H1 (cell line): ENCODE measurements around the gene SLC22A3. TPM values are rescaled to one million over a fixed set of nuclear protein-coding genes. Genes with fewer than 3 reads are reported as not detected.

Source experiments
- CTCF ChIA-PET: fragments of 300-600 bp; sonication (Branson Sonifier 250); formaldehyde crosslinking; loops from one replicate; lab custom pipeline; 2021; ENCODE audit not compliant: partially characterized antibody; lab: Charles Lee
- POLR2A ChIA-PET: fragments of 300-600 bp; sonication (Branson Sonifier 250); formaldehyde crosslinking; loops from one replicate; lab custom pipeline; 2021; ENCODE audit warnings: inconsistent platforms; ENCODE audit not compliant: partially characterized antibody; lab: Charles Lee
- DNase-seq, 2 experiments: peaks; one replicate each; pipeline versions ENCODE4 v3.0.0 to v3.0.0-alpha.2; 2010 to 2022; ENCODE audit warnings: low spot score in 2 of 2, low read depth in 1 of 2, mixed read lengths in 1 of 2
- FAIRE-seq: peaks from 2 replicates; lab custom pipeline; 2011; peaks lifted over from hg19 to GRCh38; lab: Jason Lieb, UNC
- H2AFZ ChIP-seq: 2 replicates; pipeline ENCODE4 v1.8.1; 2012; ENCODE audit warnings: low read length, inconsistent platforms
- H2AK5ac ChIP-seq: 2 replicates; pipeline ENCODE4 v1.6.1; 2013; ENCODE audit warnings: low read depth, low read length
- H2BK120ac ChIP-seq: replicated peaks from 2 replicates; pipeline ENCODE3; 2013; ENCODE audit warnings: low read depth, low read length, inconsistent platforms
- H2BK12ac ChIP-seq: 2 replicates; pipeline ENCODE4 v1.6.1; 2013; ENCODE audit warnings: low read depth, low read length
- H2BK15ac ChIP-seq: 2 replicates; pipeline ENCODE4 v1.6.1; 2013; ENCODE audit warnings: low read length
- H2BK20ac ChIP-seq: 2 replicates; pipeline ENCODE4 v1.6.1; 2013; ENCODE audit warnings: low read length
- H2BK5ac ChIP-seq: 2 replicates; pipeline ENCODE4 v1.6.1; 2013; ENCODE audit warnings: low read depth, low read length
- H3K14ac ChIP-seq: 2 replicates; pipeline ENCODE4 v1.6.1; 2013; ENCODE audit warnings: inconsistent platforms; ENCODE audit not compliant: insufficient read length
- H3K18ac ChIP-seq: 2 replicates; pipeline ENCODE4 v1.6.1; 2013; ENCODE audit warnings: low read length; ENCODE audit errors: extremely low read depth
- H3K23ac ChIP-seq: 2 replicates; pipeline ENCODE4 v1.6.1; 2013; ENCODE audit warnings: inconsistent platforms; ENCODE audit not compliant: insufficient read length
- H3K23me2 ChIP-seq: 2 replicates; pipeline ENCODE4 v1.6.1; 2013; ENCODE audit warnings: low read depth, low read length
- H3K27ac ChIP-seq: 2 replicates; pipeline ENCODE4 v1.6.1; 2011; ENCODE audit warnings: low read depth, low read length, inconsistent platforms
- H3K27me3 ChIP-seq, 4 experiments: replicated peaks in 1 of 4; 1 replicate in 1 of 4; 2 replicates in 3 of 4; pipeline versions ENCODE4 v1.6.1 to v1.8.1; 2011 to 2013; ENCODE audit warnings: low read length in 3 of 4, mild to moderate bottlenecking in 3 of 4, inconsistent platforms in 2 of 4, mixed read lengths in 2 of 4, moderate library complexity in 1 of 4; ENCODE audit not compliant: control insufficient read depth in 3 of 4, insufficient read depth in 3 of 4; ENCODE audit errors: extremely low read depth in 1 of 4
- H3K36me3 ChIP-seq, 4 experiments: 2 replicates each; pipeline versions ENCODE4 v1.6.1 to v1.8.1; 2011 to 2013; ENCODE audit warnings: mild to moderate bottlenecking in 4 of 4, low read length in 3 of 4, moderate library complexity in 2 of 4, control low read depth in 1 of 4, inconsistent platforms in 1 of 4; ENCODE audit not compliant: insufficient read depth in 4 of 4, control insufficient read depth in 2 of 4
- H3K4ac ChIP-seq: replicated peaks from 2 replicates; pipeline ENCODE3; 2013; ENCODE audit warnings: low read length, low read depth, mixed read lengths, inconsistent platforms; ENCODE audit not compliant: insufficient read length
- H3K4me1 ChIP-seq, 4 experiments: replicated peaks in 1 of 4; 1 replicate in 1 of 4; 2 replicates in 3 of 4; pipeline versions ENCODE4 v1.6.1 to v1.8.1; 2011 to 2013; ENCODE audit warnings: low read length in 3 of 4, inconsistent platforms in 2 of 4, mixed read lengths in 1 of 4; ENCODE audit not compliant: insufficient read depth in 4 of 4, control insufficient read depth in 3 of 4
- H3K4me2 ChIP-seq, 2 experiments: 2 replicates each; pipeline versions ENCODE4 v1.6.1 to v1.8.1; 2011 to 2013; ENCODE audit warnings: low read depth in 2 of 2, low read length in 2 of 2, control low read depth in 1 of 2, inconsistent platforms in 1 of 2, mild to moderate bottlenecking in 1 of 2; ENCODE audit not compliant: insufficient read depth in 1 of 2
- H3K4me3 ChIP-seq, 4 experiments: fragments of 200-600, 300-600 bp in 1 of 4; sonication (generic), shearing (Covaris generic), sonication (Bioruptor Twin) in 1 of 4; 2 replicates each; pipeline versions ENCODE4 v1.5.1 to v1.8.1; 2011 to 2016; ENCODE audit warnings: low read length in 4 of 4, low read depth in 3 of 4, control low read depth in 2 of 4, inconsistent platforms in 2 of 4, mild to moderate bottlenecking in 2 of 4, mixed read lengths in 1 of 4, moderate library complexity in 1 of 4; ENCODE audit not compliant: insufficient read depth in 2 of 4; ENCODE audit errors: extremely low read depth in 1 of 4
- H3K56ac ChIP-seq: replicated peaks from 2 replicates; pipeline ENCODE3; 2013; ENCODE audit warnings: low read depth, mild to moderate bottlenecking, mixed read lengths, low read length, inconsistent platforms; ENCODE audit not compliant: insufficient read length
- H3K79me1 ChIP-seq: 2 replicates; pipeline ENCODE4 v1.6.1; 2013; ENCODE audit warnings: low read depth, low read length, control low read depth
- H3K79me2 ChIP-seq, 2 experiments: 2 replicates each; pipeline versions ENCODE4 v1.6.1 to v1.8.1; 2012 to 2013; ENCODE audit warnings: low read length in 2 of 2, mild to moderate bottlenecking in 2 of 2, inconsistent platforms in 1 of 2; ENCODE audit not compliant: insufficient read depth in 2 of 2, control insufficient read depth in 1 of 2
- H3K9ac ChIP-seq, 4 experiments: replicated peaks in 1 of 4; 1 replicate in 1 of 4; 2 replicates in 3 of 4; pipeline versions ENCODE4 v1.6.1 to v1.8.1; 2011 to 2013; ENCODE audit warnings: low read depth in 3 of 4, low read length in 3 of 4, control low read depth in 2 of 4, mild to moderate bottlenecking in 2 of 4, moderate library complexity in 2 of 4, inconsistent platforms in 1 of 4; ENCODE audit errors: extremely low read depth in 1 of 4
- H3K9me3 ChIP-seq, 2 experiments: 2 replicates each; pipeline versions ENCODE4 v1.6.1 to v1.8.1; 2012 to 2013; ENCODE audit warnings: mild to moderate bottlenecking in 2 of 2, moderate library complexity in 2 of 2, control low read depth in 1 of 2, inconsistent platforms in 1 of 2, low read depth in 1 of 2, low read length in 1 of 2, mixed read lengths in 1 of 2; ENCODE audit not compliant: insufficient read depth in 2 of 2
- H4K20me1 ChIP-seq, 2 experiments: replicated peaks in 1 of 2; 2 replicates each; pipeline versions ENCODE3 to v1.8.1; 2011 to 2013; ENCODE audit warnings: inconsistent platforms in 2 of 2, low read length in 2 of 2, mild to moderate bottlenecking in 1 of 2; ENCODE audit not compliant: insufficient read depth in 2 of 2, control insufficient read depth in 1 of 2
- H4K5ac ChIP-seq: 2 replicates; pipeline ENCODE4 v1.6.1; 2013; ENCODE audit warnings: low read length, low read depth, mixed read lengths, inconsistent platforms; ENCODE audit not compliant: insufficient read length
- H4K8ac ChIP-seq: 2 replicates; pipeline ENCODE4 v1.8.0; 2013; ENCODE audit warnings: mild to moderate bottlenecking, moderate library complexity, low read length, inconsistent platforms; ENCODE audit not compliant: insufficient read depth; ENCODE audit errors: extremely low read depth
- H4K91ac ChIP-seq: replicated peaks from 2 replicates; pipeline ENCODE3; 2013; ENCODE audit warnings: low read length, mixed read lengths, inconsistent platforms; ENCODE audit not compliant: insufficient read length
- ASH2L ChIP-seq: fragments of 200-600, 300-600 bp; sonication (generic); IDR thresholded peaks from one replicate; pipeline ENCODE4 v1.7.1; 2017; ENCODE audit warnings: low read length
- CHD2 ChIP-seq: IDR thresholded peaks from 2 replicates; pipeline ENCODE4 v1.6.1; 2012; ENCODE audit warnings: low read length, improper control_type of control experiment
- GABPA ChIP-seq: IDR thresholded peaks from 2 replicates; pipeline ENCODE4 v1.6.1; 2011; ENCODE audit warnings: mild to moderate bottlenecking, low read length, moderate library complexity, borderline replicate concordance; ENCODE audit not compliant: insufficient read depth
- HDAC2 ChIP-seq, 2 experiments: fragments of 300-600 bp in 1 of 2; sonication (generic) in 1 of 2; IDR thresholded peaks; 2 replicates each; pipeline ENCODE4 v1.6.1; 2011 to 2012; ENCODE audit warnings: low read depth in 2 of 2, low read length in 2 of 2, mild to moderate bottlenecking in 2 of 2, moderate library complexity in 2 of 2, borderline replicate concordance in 1 of 2, inconsistent platforms in 1 of 2
- KDM1A ChIP-seq: fragments of 200-600, 300-600 bp; sonication (generic); IDR thresholded peaks from 2 replicates; pipeline ENCODE4 v1.7.1; 2016; ENCODE audit warnings: mild to moderate bottlenecking, low read length, borderline replicate concordance
- RAD21 ChIP-seq, 2 experiments: IDR thresholded peaks in 1 of 2; conservative IDR thresholded peaks in 1 of 2; 2 replicates each; pipeline ENCODE4 v1.6.1; 2011; ENCODE audit warnings: low read depth in 2 of 2, low read length in 2 of 2, improper control_type of control experiment in 1 of 2, inconsistent platforms in 1 of 2, mild to moderate bottlenecking in 1 of 2, moderate library complexity in 1 of 2
- RNF2 ChIP-seq: fragments of 200-900, 300-1000 bp; sonication (generic); IDR thresholded peaks from 2 replicates; pipeline ENCODE4 v1.7.1; 2016; ENCODE audit warnings: borderline replicate concordance, low read depth, mild to moderate bottlenecking, antibody characterized with exemption, low read length; ENCODE audit not compliant: poor library complexity, severe bottlenecking; ENCODE audit errors: missing control alignments
- SIRT6 ChIP-seq: IDR thresholded peaks from one replicate; pipeline ENCODE4 v1.7.1; 2012; ENCODE audit warnings: low read length, inconsistent platforms
- SP1 ChIP-seq: IDR thresholded peaks from 2 replicates; pipeline ENCODE4 v1.6.1; 2011; ENCODE audit warnings: low read depth, low read length
- TCF12 ChIP-seq: IDR thresholded peaks from 2 replicates; pipeline ENCODE4 v1.6.1; 2011; ENCODE audit warnings: low read depth, mild to moderate bottlenecking, low read length
- TEAD4 ChIP-seq: IDR thresholded peaks from 2 replicates; pipeline ENCODE4 v1.6.1; 2012; ENCODE audit warnings: low read depth, low read length, inconsistent platforms, mixed read lengths
- WGBS, 2 experiments: shearing (Covaris generic) in 1 of 2; methylation state at CpG; one replicate each; pipeline versions ENCODE4 v1.1.6 to v1.1.7; 2013 to 2015; ENCODE audit warnings: low lambda C conversion rate in 2 of 2, mixed read lengths in 2 of 2, inconsistent platforms in 1 of 2, low coverage in 1 of 2, missing lambda C conversion rate in 1 of 2; ENCODE audit not compliant: insufficient replicate concordance in 2 of 2, insufficient coverage in 1 of 2, insufficient read length in 1 of 2; ENCODE audit errors: extremely low coverage in 1 of 2, missing lambda C conversion rate in 1 of 2; 5-methylcytosine and 5-hydroxymethylcytosine counted together
- polyA plus RNA-seq, 7 experiments: library from polyadenylated mRNA; depleted of rRNA in 3 of 7; stranded (reverse) in 5 of 7; unstranded in 2 of 7; fragments of >200 nt in 5 of 7; fragments of 200-250 nt in 2 of 7; gene quantifications; 1 replicate in 5 of 7; 2 replicates in 1 of 7; 4 replicates in 1 of 7; pipeline versions ENCODE4 v1.2.1 to v1.2.3, GENCODE V29; 2011 to 2013; ENCODE audit warnings: missing spikeins in 2 of 7, mixed read lengths in 2 of 7
- total RNA-seq: library from RNA; stranded (reverse); fragmentation: NEBNext Ultra II Directional; extraction: Animal tissue kit (Norgen Biotek cat#: 25700); gene quantifications from 2 replicates; pipeline ENCODE4 v1.2.1, GENCODE V29; 2021

The SLC22A3 gene
- total and polyA plus RNA-seq, 2 of the 8 experiments (the other 6 are each of a cell fraction or from before 2014, with no cell fraction given): 1.0 to 2.9 TPM

DNA sequence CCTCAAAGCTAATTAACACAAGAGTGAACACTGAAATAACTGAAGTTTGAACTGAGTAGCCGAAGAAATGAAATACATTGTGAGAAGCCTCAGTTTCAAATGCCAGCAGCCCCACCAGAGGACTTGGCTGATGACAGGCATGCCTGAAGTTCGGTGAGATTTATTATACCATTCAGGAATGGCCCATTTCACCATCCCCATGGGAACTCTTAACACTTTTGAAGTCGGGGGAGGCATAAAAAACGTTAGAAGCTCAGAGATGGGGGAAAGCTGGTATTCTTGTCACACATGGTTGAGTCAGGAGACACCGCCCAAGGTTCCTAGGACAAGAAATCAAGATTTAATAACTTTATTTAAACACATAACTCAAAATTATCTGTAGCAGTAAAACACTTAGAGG is 17.6 kb upstream of the SLC22A3 start:
- Histone ChIP-seq H2AK5ac (no peak overlapping the region), H3K79me1 (no peaks in the 10 kb centered on the region), H2BK20ac (no peak overlapping the region), H4K5ac (no peak overlapping the region), H3K27me3 (no peaks in the 10 kb centered on the region), H2BK5ac (no peak overlapping the region), H2BK120ac (no peak overlapping the region), H3K14ac (no peak overlapping the region), H3K4ac (no peak overlapping the region), H3K27ac (no peak overlapping the region), H2AFZ (no peak overlapping the region), H3K18ac (no peak overlapping the region), H4K8ac (no peak overlapping the region), H3K4me2 (no peak overlapping the region), H3K23me2 (no peaks in the 10 kb centered on the region), H3K23ac (no peak overlapping the region), H2BK12ac (no peak overlapping the region), H3K4me3 (no peak overlapping the region), H4K91ac (no peak overlapping the region), H3K4me1 (no peaks in the 10 kb centered on the region), H4K20me1 (no peaks in the 10 kb centered on the region), H3K9ac (no peak overlapping the region), H3K56ac (no peak overlapping the region), H3K36me3 (no peaks in the 10 kb centered on the region), H3K9me3 (no peaks in the 10 kb centered on the region), H2BK15ac (no peak overlapping the region), H3K79me2 (no peaks in the 10 kb centered on the region)
- CTCF ChIA-PET: interaction anchor here (0.9 kb wide), 1 partner anchor 226 kb away, joined by 3 read pairs; no protein-coding TSS in a partner anchor
- POLR2A ChIA-PET: no interaction called here
- TF ChIP-seq ASH2L (no peak), GABPA (no peak), HDAC2 (IDR thresholded peaks at IDR 0.05; ENCODE audit: borderline replicate concordance in 1 of 2, low read depth in 2 of 2, low read length in 2 of 2) (no peak), SP1 (no peak), RNF2 (no peak), SIRT6 (no peak), TCF12 (no peak), KDM1A (no peak), TEAD4 (no peak), RAD21 (IDR thresholded peaks at IDR 0.05 in 1 of 2, conservative IDR thresholded peaks at IDR 0.05 in 1 of 2; ENCODE audit: low read depth in 2 of 2, low read length in 2 of 2) (no peak), CHD2 (no peak)
- 91% methylated on average over 5 of the region's 5 CpGs; no CpG with 5 or more reads in 1 of the 2 experiments for WGBS, 2 experiments
- FAIRE-seq (no peak), DNase-seq (no peak)
